ENCODE data around the gene ST3GAL2. TPM values are rescaled to one million over a fixed set of nuclear protein-coding genes. Genes with fewer than 3 reads are reported as not detected.

ST3GAL2 gene
- total and polyA plus RNA-seq, 10 of the 15 experiments (the other 5 are each of a cell fraction or from before 2014, with no cell fraction given) = 0.95 to 61.7 (median 25.9) TPM

GRCh38 chr16:70453117-70453891, 14.4 kb upstream of the ST3GAL2 start:
- peak overlapping the region; percentile 93 for H3K4me3 ChIP-seq
- TSS peak; percentile 89 for BruUV-seq (replicated peaks)
- in situ Hi-C loops (cut with MboI) (no loop called here), intact Hi-C loops (cut with micrococcal nuclease; ENCODE audit: unreplicated experiment) (no loop called here)
- no peaks in the 10 kb centered on the region for H3K9me3 ChIP-seq (replicated peaks; ENCODE audit: control insufficient read depth, insufficient read depth, low read length)
- H3K79me2 ChIP-seq (ENCODE audit: control insufficient read depth, insufficient read depth, low read length) = peaks cover 8% of the 10 kb centered on the region
- H3K27me3 ChIP-seq (replicated peaks in 1 of 2; ENCODE audit: control insufficient read depth in 2 of 2, insufficient read depth in 2 of 2, low read length in 1 of 2) = no peaks in the 10 kb centered on the region
- POLR2A ChIA-PET = interaction anchor here (0.6 to 3.4 kb wide), 11 partner anchors 10 to 696 kb away, joined by 3 to 30 read pairs (median 6); partner anchors contain the start of gene ST3GAL2
- ATAC-seq (no peak), FAIRE-seq (no peak), DNase-seq (ENCODE audit: low read depth, low spot score) (no peak)
- no peaks in the 10 kb centered on the region for H3K4me1 ChIP-seq (ENCODE audit: control insufficient read depth, insufficient read depth, low read length)
- H2AFZ ChIP-seq (ENCODE audit: control insufficient read depth, low read depth, low read length) = peak overlapping the region; percentile 31
- peak overlapping the region; percentile 93 for H3K9ac ChIP-seq (ENCODE audit: control insufficient read depth, insufficient read depth, low read length)
- H3K27ac ChIP-seq (ENCODE audit: control insufficient read depth, insufficient read depth) = peak overlapping the region; percentile 95
- no peaks in the 10 kb centered on the region for H4K20me1 ChIP-seq (ENCODE audit: control insufficient read depth, insufficient read depth)
- CTCF ChIA-PET = interaction anchor here (0.7 to 3.8 kb wide), 16 partner anchors 10 to 83 kb away, joined by 3 to 25 read pairs (median 5); partner anchors contain the start of gene ST3GAL2
- RAD21 ChIA-PET (ENCODE audit: unreplicated experiment) = interaction anchor here (1.0 to 3.7 kb wide), 17 partner anchors 15 to 106 kb away, joined by 3 to 30 read pairs (median 5); partner anchors contain the start of genes DDX19A and ST3GAL2
- SMC1A ChIA-PET (ENCODE audit: uncharacterized antibody, unreplicated experiment) = interaction anchor here (0.6 to 5.0 kb wide), 17 partner anchors 10 to 85 kb away, joined by 3 to 36 read pairs (median 4); partner anchors contain the start of gene ST3GAL2
- H3K36me3 ChIP-seq (ENCODE audit: control insufficient read depth in 2 of 2, insufficient read depth in 2 of 2, low read length in 1 of 2) = no peaks in the 10 kb centered on the region
- peak overlapping the region; percentile 92 for H3K4me2 ChIP-seq (ENCODE audit: control insufficient read depth, insufficient read depth)
- 94% methylated on average over 11 of the region's 11 CpGs for WGBS (ENCODE audit: insufficient coverage, insufficient replicate concordance, low lambda C conversion rate, missing lambda C conversion rate)
- TF ChIP-seq SUPT20H (IDR thresholded peaks at IDR 0.05; ENCODE audit: borderline replicate concordance, control insufficient read depth, low read depth, low read length) = no peak
- no peak for TF ChIP-seq USF1 (IDR thresholded peaks at IDR 0.05; ENCODE audit: borderline replicate concordance, extremely low read length, insufficient read depth, low read depth, low read length)
- TF ChIP-seq SKIL (IDR thresholded peaks at IDR 0.05; ENCODE audit: low read depth, poor library complexity, severe bottlenecking) = no peak
- TF ChIP-seq HDAC6 (IDR thresholded peaks at IDR 0.05; ENCODE audit: unreplicated experiment) = no peak
- TF ChIP-seq SRF (IDR thresholded peaks at IDR 0.05; ENCODE audit: low read depth in 2 of 2, low read length in 2 of 2) = no peak
- TF ChIP-seq POU2F2 (IDR thresholded peaks at IDR 0.05; ENCODE audit: borderline replicate concordance, low read depth, low read length) = no peak
- no peak for TF ChIP-seq NKRF (conservative IDR thresholded peaks at IDR 0.05)
- TF ChIP-seq E2F4 (IDR thresholded peaks at IDR 0.05; ENCODE audit: low read depth, low read length) = no peak
- TF ChIP-seq RELB (IDR thresholded peaks at IDR 0.05; ENCODE audit: low read depth) = no peak
- no peak for TF ChIP-seq BHLHE40 (IDR thresholded peaks at IDR 0.05; ENCODE audit: borderline replicate concordance in 1 of 2, low read depth in 2 of 2, low read length in 1 of 2)

Measured in GM12878 (cell line).